Subcutaneous abdominal adipose tissue (tissue), 5 donors: ENCODE measurements around the gene PDZRN3.

Experiments
- H3K27ac ChIP-seq: one replicate; pipeline ENCODE4 v1.7.0; 2013; ENCODE audit warnings: low read depth, mild to moderate bottlenecking, inconsistent platforms, low read length, moderate library complexity
- H3K27me3 ChIP-seq, 5 donors: one replicate each; pipeline ENCODE4 v1.7.0; 2013; ENCODE audit warnings: low read length in 5 of 5, inconsistent platforms in 1 of 5; ENCODE audit not compliant: control insufficient read depth in 5 of 5, insufficient read depth in 4 of 5
- H3K36me3 ChIP-seq, 5 donors: one replicate each; pipeline ENCODE4 v1.7.0; 2013; ENCODE audit warnings: low read length in 5 of 5; ENCODE audit not compliant: control insufficient read depth in 5 of 5, insufficient read depth in 5 of 5
- H3K4me1 ChIP-seq, 5 donors: one replicate each; pipeline ENCODE4 v1.7.0; 2013; ENCODE audit warnings: low read length in 5 of 5, mild to moderate bottlenecking in 3 of 5, moderate library complexity in 1 of 5; ENCODE audit not compliant: control insufficient read depth in 5 of 5, insufficient read depth in 5 of 5
- H3K4me3 ChIP-seq, 5 donors: one replicate each; pipeline ENCODE4 v1.7.0; 2013; ENCODE audit warnings: low read length in 5 of 5, low read depth in 1 of 5
- H3K9ac ChIP-seq, 5 donors: one replicate each; pipeline ENCODE4 v1.7.0; 2013; ENCODE audit warnings: low read length in 5 of 5, mild to moderate bottlenecking in 4 of 5, moderate library complexity in 3 of 5
- H3K9me3 ChIP-seq, 5 donors: one replicate each; pipeline ENCODE4 v1.7.0; 2013; ENCODE audit warnings: low read length in 5 of 5; ENCODE audit not compliant: control insufficient read depth in 5 of 5
- donor health status: healthy.
- donor health status: healthy.
- donor health status: healthy.
- donor health status: healthy.
- donor health status: healthy.

Gene PDZRN3

DNA sequence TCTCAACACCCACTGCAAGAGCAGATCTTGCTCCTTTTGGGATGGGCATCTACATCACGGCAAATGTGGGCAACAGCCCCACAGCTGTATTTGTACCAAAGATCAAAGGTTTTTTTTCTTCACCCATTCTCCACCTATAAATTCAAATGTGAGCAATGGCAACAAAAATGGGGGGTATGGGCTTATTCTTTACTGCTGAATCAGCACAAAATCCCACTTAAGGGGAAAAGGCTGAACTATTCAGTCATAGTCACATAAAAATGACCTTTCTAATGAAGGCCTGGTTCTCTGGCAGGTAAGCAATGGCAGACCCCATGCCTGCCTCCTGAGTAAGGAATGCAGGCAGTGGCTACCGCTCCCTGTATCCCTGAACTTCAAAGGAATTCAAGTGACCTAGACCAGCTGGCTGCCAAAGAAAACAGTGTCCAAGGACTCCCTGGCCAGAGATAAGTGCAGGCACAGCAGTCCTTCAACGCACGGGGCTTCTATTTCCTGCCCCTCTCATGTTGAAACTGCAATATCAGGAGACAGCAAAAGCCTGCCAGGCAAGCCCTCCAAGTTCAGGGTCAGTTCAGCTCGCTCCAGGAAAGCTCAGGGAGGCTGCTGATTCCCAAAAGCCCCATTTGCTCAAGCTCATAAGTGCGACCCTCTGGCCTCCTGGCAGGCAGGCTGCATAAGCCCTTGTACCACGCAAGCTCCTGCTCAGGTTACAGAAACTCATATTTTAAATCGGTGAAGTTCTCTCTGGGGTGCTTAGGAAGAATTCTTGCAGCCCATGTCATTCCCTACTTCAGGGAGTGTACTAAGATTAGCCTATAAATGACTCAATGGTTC is 134.1 kb downstream of the PDZRN3 start:
- H3K9me3 ChIP-seq: no peaks in the 10 kb centered on the region
- H3K4me3 ChIP-seq: no peak overlapping the region
- peaks cover 0 to 3% (median 0%) of the 10 kb centered on the region in 5 donors for H3K36me3 ChIP-seq
- no peaks in the 10 kb centered on the region for H3K27me3 ChIP-seq
- H3K27ac ChIP-seq: no peak overlapping the region
- H3K4me1 ChIP-seq: peaks cover 0 to 49% (median 39%) of the 10 kb centered on the region in 5 donors
- H3K9ac ChIP-seq: no peak overlapping the region

GRCh38 chr3:73485877-73486330 is 138.8 kb downstream of the PDZRN3 start:
- Histone ChIP-seq H3K4me3 (no peak overlapping the region), H3K27me3 (no peaks in the 10 kb centered on the region), H3K36me3 (peaks cover 0 to 3% (median 0%) of the 10 kb centered on the region in 5 donors), H3K9ac (no peak overlapping the region), H3K27ac (no peak overlapping the region), H3K4me1 (peaks cover 0 to 19% (median 11%) of the 10 kb centered on the region in 5 donors), H3K9me3 (no peaks in the 10 kb centered on the region)

- Histone ChIP-seq H3K9me3 (no peaks in the 10 kb centered on the region), H3K4me3 (no peak overlapping the region), H3K4me1 (peaks cover 0 to 24% (median 14%) of the 10 kb centered on the region in 5 donors), H3K27me3 (no peaks in the 10 kb centered on the region), H3K9ac (no peak overlapping the region), H3K27ac (no peak overlapping the region), H3K36me3 (peaks cover 0 to 3% (median 0%) of the 10 kb centered on the region in 5 donors)
These were observed 140.0 kb downstream of the PDZRN3 start for GRCh38 chr3:73484656-73485248.

- no peaks in the 10 kb centered on the region for H3K36me3 ChIP-seq
These were observed 142.9 kb downstream of the PDZRN3 start for GRCh38 chr3:73481888-73482287.

DNA sequence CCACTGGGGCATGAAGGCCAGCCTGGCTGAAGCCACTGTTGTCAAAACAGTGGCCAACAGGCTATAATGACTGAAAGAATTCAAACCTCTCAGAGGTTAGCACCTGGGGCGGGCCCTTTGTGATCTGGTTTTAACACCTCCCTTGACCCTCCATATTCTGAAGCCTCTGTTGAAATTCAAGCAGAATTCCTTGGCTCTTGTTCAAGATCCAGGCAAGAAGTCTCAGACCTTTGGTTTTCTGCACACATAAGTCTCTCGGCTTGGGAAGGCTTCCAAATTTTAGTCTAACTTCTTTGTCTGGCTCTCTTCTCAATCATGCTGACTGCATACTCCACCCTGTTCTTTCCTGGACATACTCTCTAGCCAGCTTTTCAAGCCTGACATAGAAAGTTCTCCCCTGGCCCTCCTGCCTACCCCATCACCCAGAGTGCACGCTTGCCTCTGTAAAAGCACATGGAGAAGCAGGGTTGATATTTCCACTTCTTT is 144.5 kb downstream of the PDZRN3 start:
- Histone ChIP-seq H3K27ac (peak overlapping the region; percentile 7), H3K36me3 (no peaks in the 10 kb centered on the region), H3K4me3 (no peak overlapping the region), H3K27me3 (no peaks in the 10 kb centered on the region), H3K9ac (no peak overlapping the region), H3K9me3 (no peaks in the 10 kb centered on the region), H3K4me1 (peaks cover 0 to 17% (median 10%) of the 10 kb centered on the region in 5 donors)

More at GRCh38 chr3:73481888-73482287, 142.9 kb downstream of the PDZRN3 start:
- H3K9me3 ChIP-seq: no peaks in the 10 kb centered on the region
- H3K27me3 ChIP-seq: no peaks in the 10 kb centered on the region
- H3K4me3 ChIP-seq: no peak overlapping the region
- H3K4me1 ChIP-seq: peaks cover 0 to 17% (median 10%) of the 10 kb centered on the region in 5 donors
- no peak overlapping the region for H3K9ac ChIP-seq
- H3K27ac ChIP-seq: no peak overlapping the region

DNA sequence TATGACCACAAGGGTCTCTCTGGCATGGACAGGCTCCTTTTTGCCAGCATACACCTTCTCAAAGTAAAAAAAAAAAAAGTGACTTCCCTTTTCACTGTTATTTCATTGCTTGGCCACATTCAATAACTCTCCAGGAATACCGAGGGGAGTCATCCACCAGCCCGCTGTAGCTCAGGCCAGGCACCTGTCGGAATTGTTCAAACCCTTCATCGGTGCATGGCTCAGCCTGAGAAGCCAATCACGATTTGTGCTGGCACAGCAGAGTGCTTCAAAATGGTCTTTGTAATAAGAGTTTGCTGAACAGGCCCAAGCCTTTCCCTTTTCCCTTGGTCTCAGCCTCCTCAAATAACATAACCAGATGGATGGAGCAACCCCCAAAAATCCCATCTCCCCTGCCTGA is 145.4 kb downstream of the PDZRN3 start:
- H3K4me3 ChIP-seq: no peak overlapping the region
- H3K36me3 ChIP-seq: no peaks in the 10 kb centered on the region
- H3K9me3 ChIP-seq: no peaks in the 10 kb centered on the region
- H3K27me3 ChIP-seq: no peaks in the 10 kb centered on the region
- H3K9ac ChIP-seq: no peak overlapping the region
- peaks cover 0 to 17% (median 10%) of the 10 kb centered on the region in 5 donors for H3K4me1 ChIP-seq
- peak overlapping the region; percentile 7 for H3K27ac ChIP-seq

GRCh38 chr3:73478858-73479257 is 145.9 kb downstream of the PDZRN3 start:
- H3K9me3 ChIP-seq: no peaks in the 10 kb centered on the region

DNA sequence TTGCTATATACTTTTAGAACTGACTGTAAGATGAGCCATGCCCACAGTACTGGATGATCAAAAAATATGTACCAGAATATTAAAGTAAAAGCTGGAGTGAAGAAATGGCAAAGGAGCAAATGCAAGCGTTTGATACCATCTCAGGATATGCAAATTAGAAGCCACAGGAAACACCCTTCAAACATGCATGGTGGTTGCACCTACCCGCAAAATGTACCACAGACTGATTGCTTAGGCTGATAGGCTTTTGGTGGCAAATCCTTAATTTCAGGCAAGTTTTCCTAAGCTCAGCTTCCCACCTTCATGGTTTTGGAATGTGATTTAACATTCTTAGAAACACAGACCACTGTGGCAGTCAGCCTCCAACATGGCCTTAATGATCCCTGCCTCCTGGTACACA is 149.0 kb downstream of the PDZRN3 start:
- Histone ChIP-seq H3K36me3 (no peaks in the 10 kb centered on the region), H3K9ac (no peak overlapping the region), H3K27me3 (no peaks in the 10 kb centered on the region), H3K9me3 (no peaks in the 10 kb centered on the region), H3K4me3 (no peak overlapping the region), H3K27ac (no peak overlapping the region), H3K4me1 (peaks cover 0 to 27% (median 20%) of the 10 kb centered on the region in 5 donors)

More at GRCh38 chr3:73478858-73479257, 145.9 kb downstream of the PDZRN3 start:
- Histone ChIP-seq H3K27me3 (no peaks in the 10 kb centered on the region), H3K4me1 (peaks cover 0 to 17% (median 10%) of the 10 kb centered on the region in 5 donors), H3K4me3 (no peak overlapping the region), H3K36me3 (no peaks in the 10 kb centered on the region), H3K27ac (no peak overlapping the region), H3K9ac (no peak overlapping the region)

DNA sequence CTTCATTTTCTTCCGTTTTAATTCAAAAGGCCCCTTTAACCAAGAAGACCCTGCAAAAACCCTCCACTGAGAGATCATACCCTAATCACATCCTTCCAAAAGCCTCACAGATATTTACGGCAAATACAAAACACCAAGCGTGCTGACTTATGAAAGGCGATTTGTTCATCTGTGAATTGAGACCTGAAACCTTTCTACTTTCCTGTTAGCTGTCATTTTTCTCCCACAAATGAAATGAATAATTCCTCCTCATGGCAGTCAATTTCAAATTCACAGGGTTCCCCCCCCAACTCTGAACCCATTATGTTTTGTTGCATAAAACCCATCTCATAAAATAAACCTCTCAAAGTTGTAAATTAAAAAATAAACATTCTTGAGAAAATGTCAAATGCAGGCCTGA is 149.6 kb downstream of the PDZRN3 start:
- no peaks in the 10 kb centered on the region for H3K36me3 ChIP-seq
- no peak overlapping the region for H3K9ac ChIP-seq
- no peaks in the 10 kb centered on the region for H3K9me3 ChIP-seq
- no peak overlapping the region for H3K27ac ChIP-seq
- no peak overlapping the region for H3K4me3 ChIP-seq
- H3K27me3 ChIP-seq: no peaks in the 10 kb centered on the region
- peaks cover 0 to 21% (median 14%) of the 10 kb centered on the region in 5 donors for H3K4me1 ChIP-seq

DNA sequence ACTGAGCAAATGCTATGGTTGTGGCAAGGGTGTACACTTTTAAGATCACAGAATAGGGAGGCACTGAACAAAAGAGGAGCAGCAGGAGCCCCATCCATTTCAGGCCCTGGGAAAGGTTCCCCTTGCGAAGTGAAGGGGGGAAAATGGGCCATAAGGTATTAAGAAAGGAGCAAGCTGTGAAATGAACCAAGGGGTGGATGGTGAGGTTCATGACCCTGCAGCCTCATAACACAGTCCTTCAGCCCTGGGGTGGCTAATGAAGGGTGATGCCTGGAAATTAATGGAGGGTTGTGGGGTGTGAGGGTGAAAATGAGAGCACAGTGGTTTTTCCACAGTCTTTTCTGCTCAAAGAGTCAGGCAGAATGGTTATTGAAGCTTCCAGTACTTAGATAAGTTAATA is 150.1 kb downstream of the PDZRN3 start:
- Histone ChIP-seq H3K27ac (no peak overlapping the region), H3K4me1 (peaks cover 0 to 18% (median 12%) of the 10 kb centered on the region in 5 donors), H3K4me3 (no peak overlapping the region), H3K36me3 (no peaks in the 10 kb centered on the region), H3K27me3 (no peaks in the 10 kb centered on the region), H3K9me3 (no peaks in the 10 kb centered on the region), H3K9ac (no peak overlapping the region)
